Stromal cell of bone marrow (primary cell): ENCODE data around the gene ANKUB1.
"Not testable (repeated sequence)": the region's sequence is repeated elsewhere in the genome, so short reads cannot be mapped to it uniquely, and the experiment has no call there.

Experiments used
- DNase-seq: peaks from one replicate; pipeline ENCODE4 v3.0.0-alpha.2; 2012; ENCODE audit warnings: low read depth

The ANKUB1 gene, protein sequence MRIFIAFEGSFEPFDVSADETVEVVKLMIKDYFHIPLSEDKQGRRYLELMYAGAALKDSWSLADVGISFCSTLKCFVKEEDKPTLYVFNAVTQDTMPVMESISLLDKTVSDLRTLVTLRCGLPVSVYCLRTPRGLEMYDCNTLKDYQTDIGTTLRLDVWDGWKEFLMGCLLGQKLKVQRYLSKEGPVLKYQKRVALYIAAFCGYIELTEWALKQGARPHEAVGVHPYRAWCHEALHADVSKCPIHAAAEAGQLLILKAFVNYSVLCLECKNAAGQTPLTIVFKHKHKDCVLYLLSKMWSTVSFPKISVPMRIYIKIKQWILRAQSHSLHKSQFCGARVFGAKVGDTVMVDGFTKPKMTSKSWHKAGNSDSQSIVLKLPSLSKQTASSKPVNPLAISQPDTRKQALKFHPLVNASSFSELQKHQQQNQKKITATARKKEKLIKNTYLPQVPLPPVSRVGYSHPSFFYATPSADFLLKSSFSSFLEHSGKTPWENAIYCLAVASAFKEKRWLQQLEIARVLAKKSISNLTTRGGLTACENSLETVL

DNA sequence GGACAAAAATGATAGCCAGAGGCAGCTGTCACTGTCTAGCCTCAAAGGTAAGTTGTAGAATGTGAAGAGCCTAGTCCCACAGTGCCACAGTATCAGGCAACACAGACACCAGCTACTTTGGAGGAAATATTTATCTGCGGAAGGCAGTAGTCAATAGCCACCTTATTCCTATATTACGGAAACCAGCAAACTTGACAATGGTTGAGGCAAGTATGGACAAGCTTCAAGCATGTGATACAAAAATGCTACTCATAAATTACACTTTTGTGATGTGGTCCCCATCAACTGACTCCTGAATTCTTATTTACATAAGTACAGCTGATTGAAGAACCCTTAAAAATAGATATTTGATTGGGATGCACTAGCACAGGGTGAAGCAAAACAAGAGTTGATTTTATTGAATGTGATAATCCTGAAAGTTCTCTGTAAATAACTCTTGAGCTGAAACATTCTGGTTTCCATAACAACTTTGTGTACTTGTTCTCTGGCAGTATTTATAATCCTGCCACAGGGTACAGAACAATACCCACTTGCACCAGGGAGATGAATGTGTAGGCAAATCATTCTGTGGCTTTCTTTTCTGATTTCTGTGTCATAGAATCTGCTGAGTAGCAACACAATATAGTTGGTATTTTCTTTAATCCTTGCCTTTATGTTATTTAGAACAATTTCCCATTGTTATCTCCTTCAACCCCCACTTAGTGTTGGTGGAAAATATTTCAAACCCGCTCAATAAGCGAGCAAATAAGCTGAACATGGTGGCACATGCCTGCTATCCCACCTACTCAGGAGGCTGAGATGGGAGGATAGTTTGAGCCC, at the start of gene ANKUB1:
Gene ANKUB1 (minus strand): TSS at position 103 of the 819 bp plus-strand sequence. CDS start 188 bp downstream, outside the sequence.
- DNase-seq: no peak

DNA sequence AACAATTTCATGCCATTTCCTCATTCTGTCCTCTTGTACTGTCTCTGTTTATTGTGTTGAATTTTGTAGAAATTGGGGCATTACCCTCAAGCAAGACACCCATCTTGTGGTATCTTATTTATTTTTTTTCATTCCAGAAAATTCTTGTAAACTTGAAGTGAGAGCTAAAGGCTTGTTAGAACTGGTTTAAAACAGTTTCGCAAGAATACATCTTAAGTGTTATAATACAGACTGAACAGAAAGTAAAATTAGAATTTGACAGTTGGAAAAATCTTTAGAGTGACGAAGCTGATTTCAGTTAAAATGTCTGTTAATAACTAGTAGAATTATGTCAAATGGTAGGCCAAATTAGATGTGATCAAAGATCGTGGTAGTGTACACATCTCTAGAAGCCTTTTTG, 47.5 kb upstream of the ANKUB1 start:
- no peak for DNase-seq

DNA sequence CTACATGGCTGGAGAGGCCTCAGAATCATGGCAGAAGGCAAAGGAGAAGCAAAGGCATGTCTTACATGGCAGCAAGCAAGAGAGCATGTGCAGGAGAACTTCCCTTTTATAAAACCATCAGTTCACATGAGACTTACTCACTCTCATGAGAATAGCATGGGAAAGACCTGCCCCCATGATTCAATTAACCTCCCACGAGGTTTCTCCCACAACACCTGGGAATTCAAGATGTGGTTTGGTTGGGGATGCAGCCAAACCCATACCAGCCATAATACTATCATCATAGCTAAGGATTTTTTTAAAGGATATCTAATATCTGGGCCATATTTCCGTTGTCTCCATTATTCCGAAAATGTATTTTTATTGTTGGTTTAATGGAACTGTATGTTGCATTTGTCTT, 47.1 kb upstream of the ANKUB1 start:
- DNase-seq: not testable (repeated sequence)

DNA sequence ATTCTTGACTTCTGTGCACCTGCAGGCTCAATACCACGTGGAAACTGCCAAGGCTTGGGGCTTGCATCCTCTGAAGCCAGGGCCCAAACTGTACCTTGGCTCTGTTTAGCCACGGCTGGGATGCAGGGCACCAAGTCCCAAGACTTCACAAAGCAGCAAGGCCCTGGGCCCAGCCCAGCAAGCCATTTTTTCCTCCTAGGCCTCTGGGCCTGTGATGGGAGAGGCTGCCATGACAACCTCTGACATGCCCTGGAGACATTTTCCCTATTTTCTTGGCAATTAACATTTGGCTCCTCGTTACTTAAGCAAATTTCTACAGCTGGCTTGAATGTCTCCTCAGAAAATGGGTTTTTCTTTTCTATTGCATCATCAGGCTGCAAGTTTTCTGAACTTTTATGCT, 46.1 kb upstream of the ANKUB1 start:
- DNase-seq: not testable (repeated sequence)

DNA sequence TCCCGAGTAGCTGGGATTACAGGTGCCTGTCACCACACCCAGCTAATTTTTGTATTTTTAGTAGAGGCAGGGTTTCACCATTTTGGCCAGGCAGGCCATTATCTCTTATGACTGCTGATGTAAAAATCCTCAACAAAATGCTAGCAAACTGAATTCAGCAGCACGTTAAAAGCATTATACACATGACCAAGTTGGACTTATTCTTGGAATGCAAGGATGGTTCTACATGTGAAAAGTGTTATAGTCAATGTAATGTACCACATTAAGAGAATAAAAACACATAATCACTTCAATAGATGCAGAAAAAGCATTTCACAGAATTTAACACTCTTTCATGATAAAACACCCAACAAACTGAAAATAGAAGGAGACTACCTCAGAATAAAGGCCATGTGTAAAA, 40.9 kb upstream of the ANKUB1 start:
- DNase-seq: no peak

DNA sequence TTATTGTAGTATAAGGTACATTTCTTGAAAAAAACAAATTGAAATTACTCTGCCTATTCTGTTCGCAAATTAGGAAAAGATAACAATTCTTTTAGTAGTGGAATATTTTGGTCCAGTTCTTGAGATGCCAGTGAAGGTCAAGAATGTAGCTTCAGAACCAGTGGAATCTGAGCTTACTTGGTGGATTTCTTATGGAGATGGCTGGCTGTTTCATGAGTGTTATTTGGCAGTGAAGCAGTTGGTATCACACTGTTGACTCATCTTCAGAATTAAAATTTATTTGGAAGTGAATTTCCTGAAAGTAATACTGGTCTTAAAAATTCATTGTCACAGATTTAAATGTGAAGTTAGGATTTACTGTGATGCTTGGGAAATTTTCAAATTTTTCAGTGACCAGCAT, 39.7 kb upstream of the ANKUB1 start:
- peak; percentile 27 for DNase-seq

DNA sequence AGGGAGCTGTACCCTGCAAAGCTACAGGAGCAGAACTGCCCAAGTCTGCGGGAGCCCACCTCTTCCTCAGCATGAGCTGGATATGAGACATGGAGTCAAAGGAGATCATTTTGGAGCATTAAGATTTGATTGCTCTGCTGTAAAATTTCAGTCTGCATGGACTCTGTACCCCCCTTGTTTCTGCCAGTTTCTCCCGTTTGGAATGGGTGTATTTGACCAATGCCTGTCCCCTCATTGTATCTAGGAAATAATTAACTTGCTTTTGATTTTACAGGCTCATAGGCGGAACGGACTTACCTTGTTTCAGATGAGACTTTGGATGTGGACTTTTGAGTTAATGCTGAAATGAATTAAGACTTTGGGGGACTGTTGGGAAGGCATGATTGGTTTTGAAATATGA, 39.0 kb upstream of the ANKUB1 start:
- DNase-seq: no peak

DNA sequence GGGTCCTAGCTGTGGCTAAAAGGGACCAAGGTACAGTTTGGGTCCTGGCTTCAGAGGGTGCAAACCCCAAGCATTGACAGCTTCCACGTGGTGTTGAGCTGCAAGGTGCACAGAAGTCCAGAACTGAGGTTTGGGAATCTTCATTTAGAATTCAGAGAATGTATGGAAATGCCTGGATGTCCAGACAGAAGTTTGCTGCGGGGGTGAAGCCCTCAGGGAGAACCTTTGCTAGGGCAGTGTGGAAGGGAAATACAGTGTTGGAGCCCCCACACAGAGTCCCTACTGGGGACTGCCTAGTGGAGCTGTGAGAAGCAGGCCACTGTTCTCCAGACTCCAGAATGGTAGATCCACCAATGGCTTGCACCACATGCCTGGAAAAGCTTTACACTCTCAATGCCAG, 38.5 kb upstream of the ANKUB1 start:
- no peak for DNase-seq

DNA sequence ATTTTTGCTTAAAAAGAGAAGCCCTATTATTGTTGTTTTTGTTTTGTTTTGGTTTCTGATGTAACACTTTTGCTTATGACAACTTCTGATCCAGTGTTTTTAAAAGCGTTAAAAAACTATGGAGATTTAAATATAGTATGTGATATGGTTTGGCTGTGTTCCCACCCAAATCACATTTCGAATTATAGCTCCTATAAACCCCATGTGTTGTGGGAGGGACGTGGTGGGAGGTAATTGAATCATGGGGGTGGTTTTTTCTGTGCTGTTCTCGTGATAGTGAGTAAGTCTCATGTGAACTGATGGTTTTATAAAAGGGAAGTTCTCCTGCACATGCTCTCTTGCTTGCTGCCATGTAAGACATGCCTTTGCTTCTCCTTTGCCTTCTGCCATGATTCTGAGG, 37.3 kb upstream of the ANKUB1 start:
- not testable (repeated sequence) for DNase-seq

DNA sequence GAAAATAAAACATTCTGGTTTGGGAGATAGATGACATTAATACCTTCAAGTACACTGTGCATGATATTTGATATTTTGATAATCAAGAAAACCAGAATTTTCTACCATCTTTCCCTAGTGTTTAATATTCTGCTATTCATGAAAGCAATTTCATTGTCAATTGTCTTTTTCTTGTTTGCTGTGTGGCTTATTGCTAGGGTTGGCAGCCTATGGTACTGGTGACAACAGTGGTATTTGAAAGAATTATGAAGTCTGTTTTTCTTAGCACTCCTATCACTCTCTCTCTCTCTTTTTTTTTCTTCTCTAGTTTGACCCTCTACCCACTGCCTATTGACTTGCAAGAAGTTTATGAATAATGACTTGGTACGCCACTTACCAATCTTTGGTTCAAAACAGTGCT, 36.0 kb upstream of the ANKUB1 start:
- no peak for DNase-seq

DNA sequence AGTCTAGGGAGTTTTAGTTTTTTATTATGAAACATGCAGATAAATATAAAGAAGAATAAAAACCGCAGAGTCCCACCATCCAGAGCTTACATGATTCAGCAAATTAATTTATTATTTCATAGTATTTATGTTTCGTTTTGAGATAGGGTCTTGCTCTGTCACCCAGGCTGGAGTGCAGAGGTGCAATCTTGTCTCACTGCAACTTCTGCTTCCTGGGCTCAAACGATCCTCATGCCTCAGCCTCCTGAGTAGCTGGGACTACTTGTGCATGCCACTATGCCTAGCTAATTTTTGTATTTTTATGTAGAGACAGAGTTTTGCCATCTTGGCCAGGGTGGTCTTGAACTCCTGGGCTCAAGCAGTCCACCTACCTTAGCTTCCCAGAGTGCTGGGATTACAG, 34.3 kb upstream of the ANKUB1 start:
- DNase-seq: no peak

DNA sequence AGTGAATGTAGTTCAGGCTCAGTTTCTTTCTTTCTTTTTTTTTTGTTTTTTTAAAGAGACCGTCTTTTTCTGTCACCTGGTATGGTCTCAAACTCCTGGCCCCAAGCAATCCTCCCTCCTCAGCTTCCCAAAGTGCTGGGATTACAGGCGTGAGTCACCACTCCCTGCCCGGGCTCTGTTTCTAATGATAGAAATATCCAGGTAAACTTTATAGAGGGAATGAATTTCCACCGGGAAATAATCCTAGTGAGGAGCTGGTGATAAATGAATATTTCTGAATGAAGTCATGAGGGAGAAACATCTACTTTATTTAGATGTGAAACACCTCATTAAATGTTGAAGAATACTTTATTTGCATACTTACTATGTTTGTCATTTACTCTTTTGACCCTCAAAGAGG, 27.8 kb upstream of the ANKUB1 start:
- DNase-seq: no peak

DNA sequence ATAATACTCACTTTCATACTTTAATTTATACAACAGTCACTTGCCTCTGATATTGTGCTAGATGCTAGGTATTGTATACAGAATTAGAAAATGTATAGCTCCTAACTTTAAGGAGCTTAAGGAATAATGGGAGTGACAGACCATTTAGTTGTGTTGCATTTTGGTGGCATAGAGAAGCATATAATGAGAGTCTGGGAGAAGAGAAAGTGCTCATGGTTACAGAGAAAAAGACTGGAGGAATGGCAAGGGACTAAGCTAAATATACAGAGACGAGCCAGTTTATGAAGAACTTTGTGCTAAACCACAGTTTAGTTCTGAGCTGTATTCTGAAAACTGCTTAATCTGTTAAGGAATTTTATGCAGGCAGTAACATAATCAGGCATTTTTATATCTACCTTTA, 27.1 kb upstream of the ANKUB1 start:
- no peak for DNase-seq

DNA sequence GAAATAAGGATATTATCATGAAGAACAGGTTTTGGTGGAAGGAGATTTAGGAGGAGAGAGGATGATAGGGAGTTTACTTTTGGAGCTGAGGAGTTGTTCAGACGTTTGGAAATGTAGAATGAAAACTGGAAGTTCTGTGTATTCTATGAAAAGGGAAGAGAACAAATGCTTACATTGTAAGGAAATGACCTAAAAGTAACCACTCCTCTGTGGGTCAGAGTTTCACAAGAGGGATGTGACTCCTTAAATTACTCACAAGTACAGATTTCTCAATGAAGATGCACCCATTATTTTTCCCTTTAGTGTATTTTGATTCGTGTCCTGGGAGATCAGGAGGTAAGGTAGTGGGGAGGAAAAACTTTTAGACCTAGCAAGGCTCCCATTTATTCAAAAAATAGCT, 24.6 kb upstream of the ANKUB1 start:
- DNase-seq: peak; percentile 40

DNA sequence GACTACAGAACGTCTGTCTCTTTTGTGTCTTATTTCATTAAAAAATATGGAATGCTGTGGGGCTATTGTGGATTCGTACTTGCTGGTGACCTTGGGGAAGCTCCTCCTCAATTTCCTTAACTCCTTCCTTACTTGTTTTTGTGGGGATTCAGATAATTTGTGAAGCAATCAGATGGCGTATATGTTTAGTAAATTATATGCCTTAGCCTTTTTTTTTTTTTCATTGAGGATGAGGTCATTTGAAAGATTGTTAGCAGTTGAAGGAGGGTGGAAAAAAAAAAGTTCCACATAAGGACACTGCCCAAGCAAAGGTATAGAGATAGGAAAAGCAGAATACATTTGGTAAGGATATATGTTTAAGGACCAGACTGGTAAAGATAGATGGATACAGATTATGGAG, 24.0 kb upstream of the ANKUB1 start:
- no peak for DNase-seq

DNA sequence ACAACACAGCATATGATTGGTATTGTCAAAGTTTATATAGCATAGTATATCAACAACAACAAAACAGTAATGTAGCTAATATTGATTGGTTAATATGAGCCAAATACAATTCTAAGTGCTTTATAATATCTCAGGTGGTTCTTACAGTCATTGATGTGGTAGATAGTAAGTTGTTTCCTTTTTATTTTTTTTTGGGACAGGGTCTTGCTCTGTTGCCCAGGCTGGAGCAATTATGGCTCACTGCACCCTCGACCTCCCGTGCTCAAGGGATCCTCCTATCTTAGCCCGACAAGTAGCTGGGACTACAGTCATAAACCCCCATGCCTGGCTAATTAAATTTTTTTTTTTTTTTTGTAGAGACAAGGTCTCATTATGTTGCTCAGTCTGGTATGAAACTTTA, 23.4 kb upstream of the ANKUB1 start:
- DNase-seq: no peak

DNA sequence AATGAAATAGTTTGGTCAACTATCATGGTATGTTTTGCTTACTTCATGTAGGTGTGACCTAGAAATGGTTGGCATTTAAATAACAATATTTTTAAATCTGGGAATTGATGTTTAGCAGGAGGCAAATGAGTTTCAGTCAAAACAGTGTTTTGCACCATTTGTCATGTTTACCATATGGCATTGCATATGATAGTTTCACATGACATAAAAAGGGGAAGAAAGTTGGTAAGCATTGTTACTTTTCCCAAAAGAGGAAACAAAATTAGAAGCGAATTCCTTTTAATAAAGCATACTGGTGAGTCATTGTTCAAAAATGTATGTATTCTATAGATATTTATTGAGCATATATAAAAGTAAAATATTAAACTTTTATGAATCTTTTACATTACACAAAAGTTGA, 23.0 kb upstream of the ANKUB1 start:
- no peak for DNase-seq

DNA sequence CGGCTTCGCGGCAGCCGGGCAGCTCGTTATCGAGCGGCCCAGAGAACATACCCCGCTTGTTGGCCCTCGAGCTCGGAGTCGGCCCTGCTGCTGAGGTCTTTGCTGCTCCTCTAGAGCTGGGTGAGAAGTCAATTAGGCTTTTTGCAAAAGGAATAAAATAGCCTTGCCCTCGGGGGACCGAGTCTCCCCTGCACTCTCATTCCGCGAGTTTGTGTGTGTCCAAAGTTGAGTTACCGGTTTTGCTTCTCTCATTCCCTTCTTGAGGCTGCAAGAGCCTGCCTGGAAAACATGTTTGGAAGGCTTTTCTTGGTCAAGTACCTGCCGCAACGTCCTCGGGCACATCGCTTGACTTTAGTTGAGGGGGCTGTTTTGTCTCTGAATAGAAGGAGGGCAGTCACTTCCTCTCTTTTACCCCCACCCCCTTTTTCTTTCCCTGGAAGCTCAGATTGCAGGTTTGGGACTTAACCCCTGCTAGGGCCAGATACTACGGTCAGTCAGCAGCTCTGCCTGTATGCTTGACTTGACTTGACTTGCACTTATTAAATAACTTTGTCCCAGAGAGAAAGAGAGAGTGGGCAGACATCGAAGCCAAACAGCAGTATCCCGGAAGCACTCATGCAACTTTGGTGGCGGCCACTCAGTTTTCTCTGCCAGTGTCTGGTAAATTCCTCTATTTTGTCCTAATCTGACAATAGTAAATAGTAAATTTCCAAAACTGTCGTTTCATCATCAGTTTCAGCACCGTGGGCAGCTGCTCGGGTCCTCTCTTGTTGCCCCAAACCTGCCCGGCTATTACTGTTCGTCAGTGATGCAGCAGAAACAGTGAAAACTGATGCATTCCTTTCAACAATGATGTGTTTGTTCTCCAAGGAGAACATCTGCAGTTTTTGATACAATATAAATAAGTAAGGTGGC, 21.3 kb upstream of the ANKUB1 start:
- peak; percentile 9 for DNase-seq

DNA sequence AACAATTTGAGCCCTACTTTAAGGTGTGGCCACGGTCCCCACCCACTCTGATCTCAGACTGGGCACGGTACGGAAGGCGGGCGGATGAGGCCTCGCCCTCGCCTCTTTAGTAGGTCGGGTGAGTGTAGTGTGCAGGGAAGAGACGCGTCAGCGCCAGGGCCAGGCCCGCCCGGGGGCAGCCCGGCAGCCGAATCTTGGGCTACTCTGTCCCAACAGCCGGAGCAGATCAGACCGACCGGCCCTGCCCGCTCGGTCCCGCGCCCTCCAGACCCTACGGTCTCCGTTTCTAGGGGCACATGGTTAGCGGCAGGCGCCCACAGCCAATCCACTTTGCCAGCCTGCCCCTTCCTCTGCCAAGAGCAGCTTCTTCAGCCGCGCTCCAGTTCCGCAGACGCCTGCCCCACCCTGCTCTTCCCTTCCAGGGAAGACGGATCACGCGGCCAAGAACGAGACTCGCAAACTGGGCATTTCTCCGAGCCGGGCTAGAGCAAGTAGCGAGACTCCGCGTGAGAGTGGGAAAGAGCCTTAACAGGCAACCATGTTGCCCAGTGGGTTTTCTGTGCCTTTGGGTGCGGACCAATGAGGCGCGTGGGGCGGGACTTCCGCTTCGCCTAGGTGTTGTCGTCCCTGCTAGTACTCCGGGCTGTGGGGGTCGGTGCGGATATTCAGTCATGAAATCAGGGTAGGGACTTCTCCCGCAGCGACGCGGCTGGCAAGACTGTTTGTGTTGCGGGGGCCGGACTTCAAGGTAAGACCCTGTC, 20.4 kb upstream of the ANKUB1 start, which contains the start of gene RNF13:
Gene RNF13 (plus strand): TSS at position 610 of the 761 bp plus-strand sequence. CDS start 32,812 bp downstream, outside the sequence.
- DNase-seq: peak; percentile 96

DNA sequence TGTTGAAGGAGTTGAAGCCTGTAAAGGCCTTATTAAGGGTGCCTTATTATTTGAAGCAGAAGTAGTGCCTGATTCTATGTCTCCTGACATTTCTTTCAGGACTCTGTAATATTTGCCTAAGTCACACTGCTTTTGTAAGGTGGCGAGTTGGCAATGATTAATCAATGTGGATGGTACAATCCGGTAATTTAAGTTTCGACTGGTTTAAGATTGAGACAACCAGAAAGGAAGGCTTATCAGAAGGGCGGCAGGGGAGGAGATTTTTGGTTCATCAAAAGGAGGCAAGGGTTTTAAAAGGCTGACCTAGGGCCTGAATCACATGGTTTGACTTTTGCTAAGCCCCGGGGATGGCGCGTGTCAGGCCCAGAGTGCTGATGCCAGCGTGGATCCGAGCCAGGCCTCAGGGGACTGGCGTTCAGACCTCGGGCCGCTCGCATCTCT, 19.8 kb upstream of the ANKUB1 start:
- no peak for DNase-seq

DNA sequence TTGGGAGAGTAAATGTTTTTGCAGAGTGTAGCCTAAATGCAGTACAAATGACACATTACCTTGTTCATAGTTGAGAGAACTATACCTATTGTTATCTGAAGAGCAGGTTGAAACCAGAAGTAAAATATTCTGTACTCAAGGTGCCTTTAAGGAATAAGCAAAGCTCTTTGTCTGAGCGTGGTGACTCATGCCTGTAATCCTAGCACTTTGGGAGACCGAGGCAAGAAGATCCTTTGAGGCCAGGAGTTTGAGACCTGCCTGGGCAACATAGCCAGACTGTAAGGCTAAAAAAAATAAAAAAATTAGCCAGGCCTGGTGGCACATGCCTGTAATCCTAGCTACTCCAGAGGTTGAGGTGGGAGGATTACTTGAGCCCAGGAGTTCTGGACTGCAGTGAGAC, 18.5 kb upstream of the ANKUB1 start:
- no peak for DNase-seq
